ENCODE data around the gene RPS13. TPM values are rescaled to one million over a fixed set of nuclear protein-coding genes. Genes with fewer than 3 reads are reported as not detected.
A peak's percentile ranks its signal among the peaks of the same experiment; 100 is the strongest.
"Not testable (repeated sequence)": the region's sequence is repeated elsewhere in the genome, so short reads cannot be mapped to it uniquely, and the experiment has no call there.

The RPS13 gene
- 1,273 TPM for polyA plus RNA-seq (2013, experiment 1 of 2; ENCODE audit: insufficient read length)
- polyA plus RNA-seq (2013, experiment 2 of 2; ENCODE audit: insufficient read length): 1,345 TPM

DNA sequence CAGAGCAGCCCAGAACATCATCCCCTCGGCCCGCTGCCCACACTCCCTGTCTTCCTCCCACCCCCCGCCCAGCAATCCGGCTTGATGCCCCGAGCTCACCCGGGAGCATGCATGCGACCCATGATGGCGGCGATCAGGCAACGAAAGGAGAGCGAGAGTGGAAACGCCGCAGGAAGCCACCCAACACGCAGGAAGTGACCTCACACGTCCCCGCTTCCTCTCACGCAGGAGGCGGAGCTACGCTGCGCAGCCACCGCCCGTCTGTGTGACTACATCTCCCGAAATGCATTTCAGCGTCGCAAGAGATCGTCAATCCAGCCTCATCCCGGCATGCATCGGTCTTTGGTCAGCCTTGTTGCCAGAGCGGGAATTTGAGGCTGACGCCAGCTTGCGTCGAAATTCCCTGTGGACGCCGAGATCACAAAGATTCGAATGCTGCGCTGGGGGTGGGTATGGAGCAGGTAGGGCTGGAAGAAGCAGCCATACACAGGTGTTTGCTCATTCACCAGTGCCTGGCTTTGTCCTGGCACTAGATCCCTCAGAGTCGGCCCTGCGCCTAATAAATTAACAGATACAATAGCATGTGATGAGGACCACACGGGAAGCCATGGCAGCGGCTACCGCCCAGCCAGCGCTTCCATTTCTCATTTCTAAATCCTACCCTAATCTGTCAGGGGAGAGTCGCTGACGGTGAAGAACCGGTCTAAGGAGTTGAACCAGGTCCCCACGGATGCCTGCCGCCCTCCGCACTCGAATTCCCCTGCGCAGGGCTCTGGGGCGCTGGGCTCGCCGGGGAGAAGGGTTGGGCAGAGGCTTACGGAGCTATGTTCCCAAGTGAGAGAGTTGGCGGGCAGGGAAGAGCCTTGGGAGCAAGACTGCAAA is at the start of gene RPS13:
Gene RPS13 (minus strand): TSS at position 148 of the 882 bp plus-strand sequence. CDS start 26 bp downstream, at position 122.
- DNase-seq: peak; percentile 99

DNA sequence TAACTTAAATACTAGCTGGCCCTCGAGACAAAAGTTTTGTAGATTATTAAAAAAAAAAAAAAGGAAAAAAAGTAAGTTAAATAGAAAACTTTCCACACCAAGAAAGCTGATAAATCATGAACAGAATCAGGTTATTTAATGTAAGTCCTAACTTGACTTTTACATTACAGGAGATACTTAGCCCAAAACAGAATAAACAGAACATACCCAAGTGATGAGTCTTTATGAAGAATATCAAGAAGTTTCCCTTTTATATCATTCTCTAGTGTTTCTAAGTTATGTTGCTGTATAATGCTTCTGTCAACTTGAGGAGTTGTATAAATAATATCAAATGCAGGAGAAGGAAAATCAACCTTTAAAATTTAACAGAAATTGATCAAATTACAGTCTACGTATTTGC is 44.5 kb upstream of the RPS13 start:
- no peak for DNase-seq

DNA sequence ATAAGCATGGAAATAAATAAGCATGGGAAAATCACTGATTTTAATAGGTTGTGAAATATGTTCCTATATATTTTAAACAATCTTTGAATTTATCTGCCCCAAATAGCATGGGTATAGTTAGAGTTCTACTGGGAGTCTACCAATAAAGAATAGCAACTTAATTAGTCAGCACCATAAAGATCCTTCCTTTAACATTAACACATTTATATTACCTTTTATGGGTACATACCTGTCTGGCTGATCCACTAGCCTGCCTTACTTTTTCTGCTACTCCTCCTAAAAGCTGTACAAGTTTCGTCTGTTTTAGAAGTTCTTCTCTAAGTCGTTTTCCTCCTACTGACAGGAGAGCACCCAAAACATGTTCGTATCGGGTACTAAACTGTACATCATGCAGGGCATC is 39.8 kb upstream of the RPS13 start:
- no peak for DNase-seq

DNA sequence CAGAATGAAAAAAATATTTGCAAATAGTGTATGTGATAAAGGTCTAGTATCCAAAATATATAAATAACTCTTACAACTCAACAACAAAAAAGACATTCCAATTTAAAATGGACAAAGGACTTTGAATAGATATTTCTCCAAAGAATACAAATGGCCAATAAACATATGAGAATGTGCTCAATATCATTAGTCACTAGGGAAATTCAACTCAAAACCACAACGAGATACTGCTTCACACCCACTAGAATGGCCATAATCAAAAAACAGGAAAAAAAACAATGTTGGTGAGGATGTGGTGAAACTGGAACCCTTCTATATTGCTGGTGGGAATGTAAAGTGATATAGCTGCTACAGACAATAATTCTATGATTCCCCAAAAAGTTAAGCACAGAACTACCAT is 38.6 kb upstream of the RPS13 start:
- DNase-seq: no peak

DNA sequence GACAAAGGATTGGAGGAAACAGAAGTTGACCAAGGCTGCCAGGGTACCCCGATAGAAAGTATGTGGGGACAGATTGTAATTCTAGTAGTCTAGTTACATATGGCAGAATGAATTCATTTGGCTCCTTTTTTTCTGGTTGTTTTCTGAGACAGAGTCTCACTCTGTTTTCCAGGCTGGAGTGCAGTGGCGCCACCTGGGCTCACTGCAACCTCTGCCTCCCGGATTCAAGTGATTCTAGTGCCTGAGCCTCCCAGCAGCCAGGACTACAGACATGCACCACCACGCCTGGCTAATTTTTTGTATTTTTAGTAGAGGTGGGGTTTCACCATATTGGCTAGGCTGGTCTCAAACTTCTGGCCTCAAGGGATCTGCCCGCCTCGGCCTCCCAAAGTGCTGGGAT is 30.3 kb upstream of the RPS13 start:
- not testable (repeated sequence) for DNase-seq

DNA sequence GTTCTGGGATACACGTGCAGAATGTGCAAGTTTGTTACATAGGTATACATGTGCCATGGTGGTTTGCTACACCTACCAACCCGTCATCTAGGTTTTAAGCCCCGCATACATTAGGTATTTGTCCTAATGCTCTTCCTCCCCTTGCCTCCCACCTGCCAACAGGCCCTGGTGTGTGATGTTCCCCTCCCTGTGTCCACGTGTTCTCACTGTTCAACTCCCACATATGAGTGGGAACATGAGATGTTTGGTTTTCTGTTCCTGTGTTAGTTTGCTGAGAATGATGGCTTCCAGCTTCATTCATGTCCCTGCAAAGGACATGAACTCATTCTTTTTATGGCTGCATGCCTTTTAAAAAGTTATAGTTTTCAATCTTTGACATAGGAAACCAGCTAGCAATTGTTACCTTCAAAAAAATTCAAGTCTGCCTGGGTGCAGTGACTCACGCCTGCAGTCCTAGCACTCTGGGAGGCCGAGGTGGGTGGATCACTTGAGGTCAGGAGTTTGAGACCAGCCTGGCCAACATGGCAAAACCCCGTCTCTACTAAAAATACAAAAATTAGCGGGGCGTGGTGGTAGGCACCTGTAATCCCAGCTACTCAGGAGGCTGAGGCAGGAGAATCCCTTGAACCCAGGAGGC is 28.1 kb upstream of the RPS13 start:
- DNase-seq: not testable (repeated sequence)

DNA sequence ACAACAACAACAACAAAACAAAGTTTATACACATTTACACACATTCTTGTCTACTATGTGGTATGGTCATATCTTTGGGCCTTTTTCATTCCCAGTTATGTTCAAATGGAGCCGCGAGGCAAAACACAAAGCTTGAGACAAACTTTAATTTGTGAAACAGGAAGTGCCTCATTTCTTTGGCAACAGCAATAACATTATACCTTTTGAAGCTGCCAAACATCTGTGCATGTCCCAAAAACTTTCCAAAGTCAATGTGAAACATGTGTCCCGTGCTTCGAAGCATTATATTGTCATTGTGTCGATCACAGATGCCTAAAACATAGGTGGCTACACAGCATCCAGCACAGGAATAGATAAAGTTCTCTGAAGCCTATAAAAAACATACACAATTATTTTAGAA is 25.0 kb upstream of the RPS13 start:
- no peak for DNase-seq

DNA sequence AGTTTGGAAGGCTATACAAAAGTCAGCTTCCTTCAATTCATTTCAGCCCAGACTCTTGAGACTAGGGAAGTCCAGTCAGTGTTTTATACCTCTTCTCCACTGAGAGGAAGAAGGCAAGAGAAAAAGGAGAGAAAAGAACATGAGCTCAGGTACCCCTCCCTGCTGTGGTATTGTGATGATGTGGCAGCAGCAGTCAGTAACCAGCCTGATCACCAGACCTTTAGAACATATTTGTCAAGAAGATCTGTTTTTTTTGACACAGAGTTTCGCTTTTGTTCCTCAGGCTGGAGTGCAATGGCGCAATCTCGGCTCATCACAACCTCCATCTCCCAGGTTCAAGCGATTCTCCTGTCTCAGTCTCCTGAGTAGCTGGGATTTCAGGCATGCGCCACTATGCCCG is 21.2 kb upstream of the RPS13 start:
- no peak for DNase-seq

DNA sequence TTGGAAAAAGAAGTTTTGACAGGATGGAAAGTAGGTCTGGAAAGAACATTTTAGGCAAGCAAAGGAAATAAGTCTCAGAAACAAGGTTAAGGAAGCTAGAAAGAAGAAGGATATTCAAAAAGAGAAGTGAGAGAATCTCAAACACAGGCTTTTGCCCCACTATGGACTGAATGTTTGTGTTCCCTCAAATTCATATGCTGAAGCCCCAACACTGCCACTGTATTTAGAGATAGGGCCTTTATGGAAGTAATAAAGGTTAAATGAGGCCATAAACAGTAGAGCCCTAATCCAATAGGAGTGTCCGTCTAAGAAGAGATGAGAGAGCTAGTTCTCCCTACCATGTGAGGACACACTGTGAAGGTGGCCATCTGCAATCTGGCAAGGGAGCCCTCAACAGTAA is 20.6 kb upstream of the RPS13 start:
- no peak for DNase-seq

DNA sequence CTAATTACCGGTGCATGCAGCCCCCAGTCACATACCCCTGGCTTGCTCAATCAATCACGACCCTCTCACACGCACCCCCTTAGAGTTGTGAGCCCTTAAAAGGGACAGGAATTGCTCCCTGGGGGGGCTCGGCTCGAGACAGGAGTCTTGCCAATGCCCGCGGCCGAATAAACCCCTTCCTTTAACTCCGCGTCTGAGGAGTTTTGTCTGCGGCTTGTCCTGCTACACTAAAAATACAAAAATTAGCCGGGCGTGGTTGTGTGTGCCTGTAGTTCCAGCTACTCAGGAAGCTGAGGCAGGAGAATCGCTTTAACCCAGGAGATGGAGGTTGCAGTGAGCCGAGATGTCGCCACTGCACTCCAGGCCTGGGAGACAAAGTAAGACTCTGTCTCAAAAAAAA is 8.5 kb upstream of the RPS13 start:
- not testable (repeated sequence) for DNase-seq

DNA sequence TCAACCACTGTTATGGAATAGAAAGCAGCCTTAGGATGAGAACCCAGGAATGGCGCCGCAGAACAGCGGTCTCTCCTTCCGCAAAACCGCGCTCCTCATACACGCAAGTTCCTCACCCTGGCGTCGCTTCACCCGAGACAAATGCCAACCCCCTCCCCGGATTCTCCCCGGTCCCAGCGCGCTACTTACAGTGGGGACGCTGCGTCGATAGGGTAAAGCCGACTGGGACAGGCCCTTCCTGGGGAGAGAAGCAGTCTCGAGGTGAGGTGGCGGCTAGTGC is 287 bp downstream of the RPS13 start:
- DNase-seq: no peak

DNA sequence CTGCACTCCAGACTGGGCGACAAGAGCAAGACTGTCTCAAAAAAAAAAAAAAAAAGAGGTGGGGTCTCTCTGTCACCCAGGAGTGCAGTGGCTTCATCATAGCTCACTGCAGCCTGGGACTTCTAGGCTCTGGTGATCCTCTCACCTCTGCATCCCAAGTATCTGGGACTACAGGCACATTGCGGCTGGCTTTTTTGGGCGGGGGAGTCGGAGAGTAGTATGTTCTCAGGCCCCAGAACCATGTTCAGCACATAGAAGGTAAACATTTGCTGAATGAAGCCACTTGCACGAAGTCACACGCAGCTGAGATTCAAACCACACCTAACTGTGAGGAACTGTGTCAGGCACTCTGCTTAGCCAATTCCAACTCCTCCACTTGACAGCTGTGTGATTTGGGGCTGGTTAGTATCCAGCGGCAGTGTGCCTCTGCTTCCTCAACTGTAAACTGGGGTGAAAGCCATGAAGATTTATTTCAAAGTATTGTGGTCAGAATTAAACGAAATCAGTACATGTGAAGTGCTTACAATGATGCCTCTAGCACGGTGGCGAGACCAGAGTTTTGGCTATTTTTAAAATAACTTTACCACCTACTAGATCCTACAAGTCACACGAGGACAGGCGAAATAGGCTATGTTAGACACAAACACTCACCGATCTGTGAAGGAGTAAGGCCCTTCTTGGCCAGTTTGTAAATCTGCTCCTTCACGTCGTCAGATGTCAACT is 789 bp downstream of the RPS13 start:
- DNase-seq: no peak

DNA sequence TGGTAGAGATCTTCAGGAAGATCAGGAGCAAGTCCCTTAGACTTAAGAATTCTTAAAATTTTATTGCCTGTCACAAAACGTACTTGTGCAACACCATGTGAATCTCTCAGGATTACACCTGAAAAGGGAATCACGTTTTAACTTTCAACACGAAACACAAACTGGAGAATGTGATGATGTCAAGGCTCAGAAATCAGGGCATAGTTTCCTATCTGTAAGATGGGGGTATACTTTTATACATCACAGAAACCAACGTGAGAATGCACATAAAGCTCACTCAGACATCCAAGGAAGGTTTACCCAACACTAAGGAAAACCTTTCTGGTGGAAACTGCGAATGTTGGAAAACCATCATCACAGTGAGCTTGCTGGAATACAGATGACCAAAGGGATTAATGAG is 2.0 kb downstream of the RPS13 start:
- DNase-seq: no peak

DNA sequence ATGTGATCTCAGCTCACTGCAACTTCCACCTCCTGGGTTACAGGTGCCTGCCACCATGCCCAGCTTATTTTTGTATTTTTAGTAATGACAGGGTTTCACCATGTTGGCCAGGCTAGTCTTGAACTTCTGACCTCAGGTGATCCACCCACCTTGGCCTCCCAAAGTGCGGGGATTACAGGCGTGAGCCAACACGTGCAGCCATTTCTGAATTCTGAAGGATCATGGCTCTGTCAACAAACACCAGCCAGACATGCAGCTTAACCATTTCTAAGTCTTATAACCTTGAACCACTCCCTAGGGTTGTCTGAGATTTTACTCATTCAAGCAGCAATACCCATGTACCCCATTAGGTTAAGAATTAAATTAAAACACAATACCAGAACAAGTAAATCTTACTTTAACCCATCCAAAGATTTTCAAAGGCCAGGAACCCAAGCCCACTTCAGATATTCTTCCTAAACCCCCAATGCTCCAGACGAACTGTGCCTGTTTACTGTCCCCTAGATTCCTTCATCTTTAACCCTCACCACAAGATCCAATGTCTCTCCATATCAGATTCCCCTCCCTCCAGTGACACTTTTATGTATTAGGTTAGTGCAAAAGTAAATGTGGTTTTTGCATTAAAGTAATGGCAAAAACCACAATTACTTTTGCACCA is 4.0 kb downstream of the RPS13 start:
- no peak for DNase-seq

DNA sequence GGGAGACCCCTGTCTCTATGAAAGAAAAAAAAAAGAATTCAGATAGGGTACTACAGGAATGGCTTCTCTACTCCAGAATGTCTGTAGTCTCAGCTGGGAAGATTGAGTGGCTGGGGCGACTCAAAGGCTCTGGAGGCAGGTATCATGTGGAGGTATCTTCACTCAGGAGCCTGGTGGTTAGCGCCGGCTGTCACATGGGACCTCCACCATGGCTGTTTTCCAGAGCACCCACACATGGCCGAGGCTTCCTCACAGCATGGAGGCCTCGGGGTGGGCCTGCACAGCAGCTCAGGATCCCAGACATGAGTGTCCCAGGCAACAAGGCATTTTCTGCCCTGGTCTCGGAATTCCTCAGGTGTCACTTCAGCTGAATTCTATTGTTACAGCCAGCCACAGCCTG is 10.1 kb downstream of the RPS13 start:
- no peak for DNase-seq

DNA sequence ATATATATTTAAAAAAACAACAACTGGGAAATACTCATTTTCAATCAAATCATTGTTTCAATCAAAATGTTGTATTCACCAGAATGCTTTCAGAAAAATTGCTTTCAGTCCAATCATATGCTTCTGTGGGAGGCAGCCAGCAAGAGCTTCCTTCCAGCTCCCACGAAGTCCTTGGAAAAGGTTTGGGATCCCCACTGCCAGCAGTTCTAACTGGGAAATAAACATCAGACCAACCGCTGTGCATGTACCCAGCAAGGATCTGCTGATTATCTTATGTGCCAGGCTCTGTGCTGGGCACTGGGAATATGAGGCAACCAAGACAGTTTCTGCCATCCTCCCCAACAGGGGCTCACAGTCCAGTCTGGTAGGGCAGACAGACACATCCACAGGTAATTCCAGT is 10.8 kb downstream of the RPS13 start:
- DNase-seq: no peak

DNA sequence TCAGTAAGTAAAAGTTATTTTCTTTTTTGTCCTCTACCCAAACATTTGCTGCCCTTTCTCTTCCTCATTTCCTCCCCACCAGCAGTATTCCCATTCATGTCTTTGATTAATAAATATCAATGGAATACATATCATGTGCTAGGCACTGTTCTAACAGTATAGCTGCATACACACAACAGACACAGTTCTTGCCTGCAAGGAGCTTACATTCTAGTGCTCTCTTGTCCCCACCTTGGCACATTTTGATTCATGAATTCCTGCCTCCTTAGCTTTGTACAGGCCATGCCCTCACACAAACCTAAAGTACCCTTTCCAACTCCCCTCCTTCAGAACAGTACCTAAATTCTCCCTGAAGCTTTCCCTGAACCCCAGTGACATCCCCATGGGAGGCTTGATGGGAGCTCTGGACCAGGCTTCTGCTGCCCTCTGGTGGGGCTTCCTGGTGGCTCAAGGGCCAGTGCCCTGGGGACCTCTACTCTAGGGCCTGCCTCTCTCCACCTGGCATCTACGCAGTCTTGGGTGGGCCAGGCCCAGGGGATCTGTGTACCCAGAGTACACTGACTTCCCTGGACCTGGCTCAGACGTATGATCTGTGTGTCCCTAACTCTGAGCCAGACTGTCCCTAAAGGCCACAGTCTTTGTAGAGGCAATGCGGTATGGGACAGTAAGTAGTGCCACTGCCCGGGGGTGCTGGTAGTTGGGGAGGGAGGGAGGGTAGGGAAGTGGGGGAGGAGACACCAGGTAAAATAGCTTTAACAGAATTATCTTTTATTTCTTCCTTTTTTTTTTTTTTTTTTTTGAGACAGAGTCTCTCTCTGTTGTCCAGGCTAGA is 14.1 kb downstream of the RPS13 start:
- peak; percentile 36 for DNase-seq

DNA sequence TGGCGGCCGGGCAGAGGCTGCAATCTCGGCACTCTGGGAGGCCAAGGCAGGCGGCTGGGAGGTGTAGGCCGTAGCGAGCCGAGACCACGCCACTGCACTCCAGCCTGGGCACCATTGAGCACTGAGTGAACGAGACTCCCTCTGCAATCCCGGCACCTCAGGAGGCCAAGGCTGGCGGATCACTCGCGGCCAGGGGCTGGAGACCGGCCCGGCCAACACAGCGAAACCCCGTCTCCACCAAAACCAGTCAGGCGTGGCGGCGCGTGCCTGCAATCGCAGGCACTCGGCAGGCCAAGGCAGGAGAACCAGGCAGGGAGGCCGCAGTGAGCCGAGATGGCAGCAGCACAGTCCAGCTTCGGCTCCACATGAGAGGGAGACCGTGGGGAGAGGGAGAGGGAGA is 26.3 kb downstream of the RPS13 start:
- DNase-seq: not testable (repeated sequence)

DNA sequence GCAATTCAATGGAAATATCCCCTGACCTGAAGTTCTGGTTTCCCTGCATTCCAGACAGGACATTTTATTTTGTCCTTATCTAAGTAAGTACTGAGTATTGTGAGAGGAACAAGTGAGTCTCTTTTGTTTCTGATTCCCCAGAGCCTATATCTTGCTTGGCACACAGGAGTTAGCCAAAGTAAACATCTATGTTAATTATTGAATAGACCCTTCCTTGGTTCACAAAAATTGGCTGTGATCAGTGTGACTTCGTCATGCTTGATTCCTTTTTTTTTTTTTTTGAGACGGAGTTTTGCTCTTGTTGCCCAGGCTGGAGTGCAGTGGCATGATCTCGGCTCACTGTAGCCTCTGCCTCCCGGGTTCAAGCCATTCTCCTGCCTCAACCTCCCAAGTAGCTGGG is 29.0 kb downstream of the RPS13 start:
- DNase-seq: not testable (repeated sequence)

DNA sequence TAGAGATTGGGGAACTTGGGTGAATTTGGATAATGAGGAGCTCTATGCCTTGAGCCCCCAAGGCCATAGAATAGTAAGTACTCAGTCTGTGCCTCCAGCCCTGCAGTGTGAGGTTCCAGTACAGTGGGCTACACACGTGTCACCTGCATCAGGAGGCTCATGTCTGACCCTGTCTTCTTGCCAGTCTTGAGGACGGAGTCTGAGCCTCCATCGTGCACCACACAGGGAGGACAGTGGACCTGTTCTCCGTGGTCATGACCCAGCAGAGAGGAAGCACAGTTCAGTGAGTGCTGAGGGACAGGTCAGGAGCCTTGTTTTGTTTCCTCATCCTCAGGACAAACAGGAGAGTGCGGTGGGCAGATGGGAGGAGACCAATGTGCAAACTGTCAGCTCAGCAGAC is 30.8 kb downstream of the RPS13 start:
- DNase-seq: no peak

DNA sequence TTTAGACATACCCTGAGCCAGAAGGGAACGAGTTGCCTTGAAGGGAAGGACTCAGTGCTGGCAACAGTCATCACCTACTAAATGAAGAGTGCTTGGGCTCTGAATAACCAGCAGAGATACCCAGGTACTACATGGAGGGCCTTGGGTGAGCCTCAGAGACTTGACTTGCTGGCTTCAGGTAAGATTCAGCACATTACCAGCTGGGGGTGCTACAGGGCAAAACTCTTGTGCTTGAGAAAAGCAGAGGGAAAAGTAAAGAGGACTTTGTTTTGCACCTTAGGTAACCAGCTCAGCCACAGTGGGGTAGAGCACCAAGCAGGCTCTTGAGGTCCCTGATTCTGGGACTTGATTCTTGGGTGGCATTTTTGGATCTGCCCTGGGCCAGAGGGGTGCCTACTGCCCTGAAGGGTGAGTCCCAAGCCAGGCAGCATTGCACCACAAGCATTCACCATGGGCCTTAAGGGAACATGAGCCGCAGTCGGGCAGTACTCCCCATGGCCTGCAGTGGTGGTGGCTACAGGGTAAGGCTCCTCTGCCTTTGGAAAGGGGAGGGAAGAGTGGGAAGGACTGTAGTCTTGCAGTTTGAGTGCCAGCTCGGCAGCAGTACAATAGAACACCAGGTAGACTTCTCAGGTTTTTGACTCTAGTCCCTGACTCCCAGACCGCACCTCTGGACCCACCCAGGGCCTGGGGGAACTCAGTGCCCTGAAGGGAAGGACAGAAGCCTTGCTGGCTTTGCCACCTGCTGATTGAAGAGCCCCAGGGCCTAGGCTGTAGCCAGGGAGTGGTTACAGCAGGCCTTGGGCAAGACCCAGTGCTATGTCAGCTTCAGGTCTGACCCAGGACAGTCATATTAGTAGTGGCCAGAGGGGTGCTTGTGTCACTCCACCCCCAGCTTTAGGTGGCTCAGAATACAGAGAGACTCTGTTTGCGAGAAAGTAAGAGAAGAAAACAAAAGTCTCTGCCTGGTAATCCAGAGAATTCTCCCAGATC is 40.5 kb downstream of the RPS13 start:
- no peak for DNase-seq

Measured in fibroblast of skin of abdomen (primary cell).